Choroid plexus epithelial cell (primary cell): ENCODE measurements around the gene THAP3.
"Not testable (repeated sequence)": the region's sequence is repeated elsewhere in the genome, so short reads cannot be mapped to it uniquely, and the experiment has no call there.

Experiments used
- DNase-seq: peaks from one replicate; pipeline ENCODE4 v3.0.0-alpha.2; 2010; ENCODE audit warnings: low read depth
- H3K4me3 ChIP-seq: 2 replicates; pipeline ENCODE4 v1.5.1; 2011; ENCODE audit warnings: low read depth, mild to moderate bottlenecking, control low read depth, low read length, moderate library complexity
- TF ChIP-seq, protein P1 (sequence below): conservative IDR thresholded peaks from 2 replicates; pipeline ENCODE4 v1.5.1; 2011; ENCODE audit warnings: low read depth, mild to moderate bottlenecking, control low read depth, inconsistent platforms, low read length, moderate library complexity

THAP3 gene

DNA sequence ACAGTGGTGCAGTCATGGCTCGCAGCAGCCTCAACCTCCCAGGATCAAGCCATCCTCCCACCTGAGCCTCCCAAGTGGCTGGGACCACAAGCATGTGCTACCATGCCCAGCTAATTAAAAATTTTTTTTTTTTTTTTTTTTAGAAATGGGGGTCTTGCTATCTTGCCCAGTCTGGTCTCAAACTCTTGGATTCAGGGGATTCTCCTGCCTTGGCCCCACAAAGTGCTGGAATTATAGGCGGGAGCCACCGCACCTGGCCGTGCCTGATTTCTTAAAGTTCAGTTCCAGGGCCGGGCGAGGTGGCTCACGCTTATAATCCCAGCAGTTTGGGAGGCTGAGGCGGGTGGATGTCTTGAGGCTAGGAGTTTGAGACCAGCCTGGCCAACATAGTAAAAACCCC is 6.4 kb downstream of the THAP3 start:
- no peak overlapping the region for H3K4me3 ChIP-seq
- no peak for DNase-seq
- TF ChIP-seq, protein P1, sequence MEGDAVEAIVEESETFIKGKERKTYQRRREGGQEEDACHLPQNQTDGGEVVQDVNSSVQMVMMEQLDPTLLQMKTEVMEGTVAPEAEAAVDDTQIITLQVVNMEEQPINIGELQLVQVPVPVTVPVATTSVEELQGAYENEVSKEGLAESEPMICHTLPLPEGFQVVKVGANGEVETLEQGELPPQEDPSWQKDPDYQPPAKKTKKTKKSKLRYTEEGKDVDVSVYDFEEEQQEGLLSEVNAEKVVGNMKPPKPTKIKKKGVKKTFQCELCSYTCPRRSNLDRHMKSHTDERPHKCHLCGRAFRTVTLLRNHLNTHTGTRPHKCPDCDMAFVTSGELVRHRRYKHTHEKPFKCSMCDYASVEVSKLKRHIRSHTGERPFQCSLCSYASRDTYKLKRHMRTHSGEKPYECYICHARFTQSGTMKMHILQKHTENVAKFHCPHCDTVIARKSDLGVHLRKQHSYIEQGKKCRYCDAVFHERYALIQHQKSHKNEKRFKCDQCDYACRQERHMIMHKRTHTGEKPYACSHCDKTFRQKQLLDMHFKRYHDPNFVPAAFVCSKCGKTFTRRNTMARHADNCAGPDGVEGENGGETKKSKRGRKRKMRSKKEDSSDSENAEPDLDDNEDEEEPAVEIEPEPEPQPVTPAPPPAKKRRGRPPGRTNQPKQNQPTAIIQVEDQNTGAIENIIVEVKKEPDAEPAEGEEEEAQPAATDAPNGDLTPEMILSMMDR = no peak

DNA sequence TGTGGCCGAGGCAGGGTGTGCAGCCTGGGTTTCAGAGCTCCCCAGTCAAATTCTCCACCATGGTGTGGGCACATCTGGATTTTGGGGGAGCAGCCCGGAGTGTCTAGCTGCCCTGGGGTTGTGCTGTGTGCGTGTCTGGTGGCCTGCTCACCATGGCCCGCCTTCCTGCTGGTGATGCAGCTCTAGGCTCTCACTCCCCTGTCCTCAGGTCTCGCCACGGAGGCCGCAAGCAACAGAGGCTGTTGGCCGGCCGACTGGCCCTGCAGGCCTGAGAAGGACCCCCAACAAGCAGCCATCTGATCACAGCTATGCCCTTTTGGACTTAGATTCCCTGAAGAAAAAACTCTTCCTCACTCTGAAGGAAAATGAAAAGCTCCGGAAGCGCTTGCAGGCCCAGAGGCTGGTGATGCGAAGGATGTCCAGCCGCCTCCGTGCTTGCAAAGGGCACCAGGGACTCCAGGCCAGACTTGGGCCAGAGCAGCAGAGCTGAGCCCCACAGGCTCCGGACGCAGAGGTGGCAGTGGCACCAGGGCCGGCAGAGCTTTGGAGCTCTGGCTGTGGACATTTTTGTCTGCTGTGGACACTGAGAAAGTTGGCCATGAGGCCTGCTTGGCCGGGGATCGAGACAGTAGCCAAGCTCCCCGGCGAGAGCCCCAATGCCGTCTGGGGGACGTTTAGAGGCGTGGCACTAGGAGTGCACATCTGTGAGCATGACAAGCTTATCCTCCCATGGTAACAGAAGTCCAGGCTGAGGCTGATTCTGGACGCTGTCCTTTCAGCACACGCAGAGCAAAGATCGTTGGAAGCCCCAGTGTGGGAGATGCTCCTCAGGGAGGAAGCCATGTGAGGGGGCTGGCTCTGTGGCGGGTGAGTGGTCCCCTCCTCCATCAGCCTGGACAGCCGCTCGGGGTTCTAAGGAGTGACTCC is 8.2 kb downstream of the THAP3 start:
- TF ChIP-seq, protein P1 = no peak
- no peak for DNase-seq
- no peak overlapping the region for H3K4me3 ChIP-seq

DNA sequence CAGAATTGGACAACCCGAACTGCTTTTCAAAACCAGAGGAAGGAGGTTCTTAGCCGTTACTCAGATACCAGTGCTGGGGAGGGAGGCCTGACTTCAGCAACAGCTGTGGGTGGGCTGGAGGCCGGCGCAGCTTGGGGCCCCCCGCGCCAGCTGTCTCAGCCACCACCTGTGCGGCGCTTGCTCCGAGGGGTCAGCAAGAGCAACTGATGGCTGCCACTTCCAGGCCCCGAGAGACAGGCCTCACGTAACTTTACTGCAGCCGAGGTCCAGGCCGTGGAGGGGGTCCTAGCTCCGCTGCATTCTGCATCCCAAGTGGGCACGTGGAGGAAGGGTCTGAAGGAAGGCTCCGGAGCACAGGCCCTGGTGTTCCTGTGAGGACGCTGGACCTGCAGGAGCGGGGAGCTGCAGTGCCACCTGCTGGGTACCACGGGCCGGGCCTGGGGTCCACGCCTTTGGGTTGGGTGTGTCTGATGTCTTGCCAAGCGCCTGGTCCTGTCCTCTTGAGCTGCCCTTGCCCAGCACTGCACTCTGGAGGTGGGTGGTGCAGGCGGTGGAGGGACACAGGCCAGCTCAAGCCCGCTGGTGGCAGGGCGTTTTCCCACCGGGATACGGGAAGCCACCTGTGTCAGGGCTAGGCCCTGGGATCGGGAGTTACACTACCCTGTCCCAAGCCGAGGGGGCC is 9.8 kb downstream of the THAP3 start:
- H3K4me3 ChIP-seq = no peak overlapping the region
- TF ChIP-seq, protein P1 = peak; percentile 62
- peak; percentile 51 for DNase-seq

DNA sequence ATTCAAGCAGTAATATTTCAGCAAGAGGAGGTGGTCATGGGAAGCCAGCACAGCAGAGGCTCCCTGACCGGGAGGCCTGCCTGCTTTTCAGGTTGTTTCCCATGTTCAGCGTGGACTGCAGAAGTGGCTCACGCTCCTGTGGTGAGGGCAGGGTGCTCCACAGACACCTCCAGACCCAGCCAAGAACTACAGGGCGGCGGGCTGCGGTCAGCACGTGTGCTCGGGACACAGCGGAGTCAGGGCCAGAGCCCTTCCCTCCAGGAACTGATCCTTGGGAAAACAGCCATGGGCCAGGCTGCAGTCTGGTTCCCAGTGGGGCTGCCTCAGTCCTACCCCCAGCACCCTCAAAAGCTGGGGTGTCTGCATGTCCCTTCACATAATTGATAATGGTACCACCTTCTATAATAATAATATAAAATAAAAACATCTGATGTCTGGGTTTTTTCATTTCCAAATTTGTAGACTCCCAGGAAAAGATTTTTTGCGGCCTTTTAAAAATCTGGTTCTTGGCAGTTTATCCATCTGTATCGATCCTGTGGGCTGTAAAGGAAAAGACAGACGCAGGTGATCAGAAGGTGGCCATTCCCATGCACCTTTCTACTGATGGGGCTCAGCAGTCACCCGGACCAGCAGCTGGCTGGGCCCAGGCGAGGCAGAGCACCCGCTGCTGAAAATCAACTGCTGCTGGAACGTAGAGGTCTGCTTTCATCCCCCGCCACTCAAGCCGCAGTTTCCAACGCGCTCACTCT is 10.7 kb downstream of the THAP3 start:
- TF ChIP-seq, protein P1 = no peak
- no peak for DNase-seq
- no peak overlapping the region for H3K4me3 ChIP-seq

GRCh38 chr1:6635910-6636760 is 11.5 kb downstream of the THAP3 start:
- TF ChIP-seq, protein P1 = peak; percentile 23
- no peak for DNase-seq
- no peak overlapping the region for H3K4me3 ChIP-seq

DNA sequence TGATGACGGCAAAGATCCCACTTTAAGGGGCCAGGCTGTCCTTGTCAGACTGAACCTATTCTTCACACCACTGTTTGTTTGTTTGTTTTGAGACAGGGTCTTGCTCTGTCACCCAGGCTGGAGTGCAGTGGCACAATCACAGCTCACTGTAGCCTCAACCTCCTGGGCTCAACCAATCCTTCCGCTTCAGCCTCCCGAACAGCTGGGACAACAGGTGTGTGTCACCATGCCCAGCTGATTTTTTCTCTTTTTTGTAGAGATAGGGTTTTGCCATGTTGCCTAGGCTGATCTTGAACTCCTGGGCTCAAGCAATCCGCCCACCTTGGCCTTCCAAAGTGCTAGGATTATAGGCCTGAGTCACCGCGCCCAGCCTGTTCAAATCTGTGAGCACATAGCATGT is 12.1 kb downstream of the THAP3 start:
- H3K4me3 ChIP-seq, DNase-seq: not testable (repeated sequence)
